Naive thymus-derived CD4-positive, alpha-beta T cell (primary cell): ENCODE measurements around the gene PTPRM. TPM values are rescaled to one million over a fixed set of nuclear protein-coding genes. Genes with fewer than 3 reads are reported as not detected.

ENCODE experiments used
- ATAC-seq: fragments of 150-1000 bp; cut with Tn5 transposase; 2 replicates; pipeline ENCODE4 v1.10.0; 2021; ENCODE audit warnings: mild to moderate bottlenecking, moderate library complexity
- CTCF ChIA-PET: fragments of 350-600 bp; sonication (Branson Sonifier 250); formaldehyde crosslinking; loops from one replicate; lab custom pipeline; 2021; ENCODE audit warnings: antibody characterized with exemption; lab: Charles Lee
- POLR2A ChIA-PET: fragments of 350-600 bp; sonication (Branson Sonifier 250); formaldehyde crosslinking; loops from one replicate; lab custom pipeline; 2021; ENCODE audit warnings: antibody characterized with exemption, inconsistent platforms; lab: Charles Lee
- DNase-seq, 9 donors: peaks; one replicate each; pipeline versions ENCODE4 v3.0.0 to v3.0.0-alpha.2; 2020 to 2022; ENCODE audit warnings: mixed read lengths in 1 of 9
- H3K27ac ChIP-seq: one replicate; pipeline ENCODE4 v1.7.0; 2013; ENCODE audit warnings: mild to moderate bottlenecking, low read depth, low read length, moderate library complexity
- H3K27me3 ChIP-seq, 2 donors: one replicate each; pipeline ENCODE4 v1.7.0; 2013; ENCODE audit warnings: low read length in 2 of 2, mild to moderate bottlenecking in 2 of 2, moderate library complexity in 2 of 2; ENCODE audit not compliant: control insufficient read depth in 2 of 2, insufficient read depth in 2 of 2
- H3K36me3 ChIP-seq, 3 experiments: 1 replicate in 2 of 3; 2 replicates in 1 of 3; pipeline ENCODE4 v1.7.0; 2013; ENCODE audit warnings: low read length in 3 of 3, mild to moderate bottlenecking in 3 of 3, moderate library complexity in 1 of 3; ENCODE audit not compliant: insufficient read depth in 3 of 3, control insufficient read depth in 2 of 3
- H3K4me1 ChIP-seq, 2 donors: one replicate each; pipeline ENCODE4 v1.7.0; 2013; ENCODE audit warnings: low read length in 2 of 2, mild to moderate bottlenecking in 2 of 2, moderate library complexity in 1 of 2; ENCODE audit not compliant: control insufficient read depth in 2 of 2, insufficient read depth in 2 of 2
- H3K4me3 ChIP-seq: 2 replicates; pipeline ENCODE4 v1.7.0; 2013; ENCODE audit warnings: mild to moderate bottlenecking, low read length
- H3K9me3 ChIP-seq, 3 experiments: 1 replicate in 2 of 3; 2 replicates in 1 of 3; pipeline ENCODE4 v1.7.0; 2013; ENCODE audit warnings: low read length in 3 of 3; ENCODE audit not compliant: control insufficient read depth in 2 of 3
- H3K27ac Mint-ChIP-seq, 9 donors: one replicate each; pipeline ENCODE4 v1.8.0; 2020 to 2022; ENCODE audit warnings: mixed read lengths in 9 of 9, mild to moderate bottlenecking in 8 of 9, moderate library complexity in 5 of 9, inconsistent platforms in 2 of 9
- H3K27me3 Mint-ChIP-seq, 5 donors: one replicate each; pipeline ENCODE4 v1.8.0; 2021 to 2022; ENCODE audit warnings: mixed read lengths in 5 of 5, mild to moderate bottlenecking in 1 of 5
- H3K36me3 Mint-ChIP-seq, 5 donors: one replicate each; pipeline ENCODE4 v1.8.0; 2020 to 2022; ENCODE audit warnings: mixed read lengths in 5 of 5, mild to moderate bottlenecking in 3 of 5, inconsistent platforms in 1 of 5
- H3K4me1 Mint-ChIP-seq, 7 donors: one replicate each; pipeline ENCODE4 v1.8.0; 2020 to 2022; ENCODE audit warnings: mixed read lengths in 7 of 7, mild to moderate bottlenecking in 3 of 7, inconsistent platforms in 1 of 7
- H3K4me3 Mint-ChIP-seq, 10 donors: one replicate each; pipeline ENCODE4 v1.8.0; 2020 to 2022; ENCODE audit warnings: mild to moderate bottlenecking in 10 of 10, mixed read lengths in 10 of 10, moderate library complexity in 6 of 10, inconsistent platforms in 2 of 10
- H3K9me3 Mint-ChIP-seq, 11 donors: one replicate each; pipeline ENCODE4 v1.8.0; 2020 to 2022; ENCODE audit warnings: mixed read lengths in 11 of 11, mild to moderate bottlenecking in 4 of 11, inconsistent platforms in 1 of 11, moderate library complexity in 1 of 11
- intact Hi-C, 2 donors: fragments of 100-400 bp; cut with micrococcal nuclease; formaldehyde crosslinking; loops; one replicate each; pipeline ENCODE4 v1.15.1; 2023
- polyA plus RNA-seq, 2 donors: library from polyadenylated mRNA; unstranded; fragments of 300-500 nt; fragmentation: Illumina TruSeq; gene quantifications; one replicate each; pipeline ENCODE4 v1.2.3, GENCODE V29; 2021
- total RNA-seq, 6 experiments: library from RNA in 5 of 6; stranded (reverse) in 5 of 6; gene quantifications; 1 replicate in 5 of 6; 2 replicates in 1 of 6; pipeline ENCODE4 v1.2.3 and lab custom pipeline; 2021 to 2026

Gene PTPRM
- total and polyA plus RNA-seq, 7 experiments from 2014 or later = 3.8 to 21.2 (median 8.4) TPM

DNA sequence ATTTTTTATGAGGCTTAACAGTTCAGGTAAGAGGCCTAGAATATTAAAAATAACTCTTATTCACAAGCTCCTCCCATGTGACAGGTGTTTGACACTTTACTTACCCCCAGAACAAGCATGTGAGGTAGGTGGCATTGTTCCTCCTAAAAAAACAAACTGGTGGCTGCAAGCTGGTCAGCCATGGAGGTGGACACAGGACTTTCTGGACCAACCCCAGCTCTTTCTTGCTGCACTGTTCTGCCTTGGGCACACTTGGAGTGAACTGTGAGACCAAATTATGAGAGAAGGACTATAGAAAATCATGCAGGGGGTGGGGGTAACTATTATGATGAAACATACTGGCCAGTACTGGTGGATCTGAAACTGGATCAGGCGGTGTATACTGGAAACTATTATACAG lies 56.6 kb downstream of the PTPRM start:
- Histone ChIP-seq H3K27me3 (no peaks in the 10 kb centered on the region), H3K4me3 (no peak overlapping the region), H3K27ac (no peak overlapping the region), H3K36me3 (no peaks in the 10 kb centered on the region), H3K9me3 (no peaks in the 10 kb centered on the region), H3K4me1 (no peaks in the 10 kb centered on the region)
- Mint-ChIP-seq H3K27ac (no peak overlapping the region), H3K27me3 (no peaks in the 10 kb centered on the region), H3K4me3 (no peak overlapping the region), H3K4me1 (no peaks in the 10 kb centered on the region), H3K9me3 (no peaks in the 10 kb centered on the region), H3K36me3 (no peaks in the 10 kb centered on the region)
- POLR2A ChIA-PET = no interaction called here
- no peak for DNase-seq
- no peak for ATAC-seq
- CTCF ChIA-PET = no interaction called here
- intact Hi-C loops = no loop called here

DNA sequence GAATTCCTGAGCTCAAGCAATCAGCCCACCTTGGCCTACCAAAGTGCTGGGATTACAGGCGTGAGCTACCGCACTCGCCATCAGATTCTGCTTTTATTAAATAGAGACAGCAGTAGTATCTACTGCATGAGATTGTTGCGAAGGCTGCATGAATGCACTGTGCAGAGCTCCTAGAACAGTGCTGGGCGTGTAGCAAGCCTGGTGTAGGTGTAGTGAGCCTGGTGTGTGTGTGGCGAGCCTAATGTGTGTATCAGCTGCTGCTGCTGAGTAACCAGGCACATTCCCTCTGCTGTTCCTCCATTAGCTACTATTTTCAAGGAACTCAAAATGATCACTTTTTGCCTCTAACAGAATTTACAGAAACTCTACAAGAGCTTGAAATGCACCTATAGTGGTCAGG lies 57.6 kb downstream of the PTPRM start:
- Histone ChIP-seq H3K27ac (no peak overlapping the region), H3K36me3 (no peaks in the 10 kb centered on the region), H3K4me1 (no peaks in the 10 kb centered on the region), H3K27me3 (no peaks in the 10 kb centered on the region), H3K9me3 (no peaks in the 10 kb centered on the region), H3K4me3 (no peak overlapping the region)
- DNase-seq (no peak), ATAC-seq (no peak)
- peaks cover 0 to 3% (median 0%) of the 10 kb centered on the region in 11 donors for H3K9me3 Mint-ChIP-seq
- no peak overlapping the region for H3K4me3 Mint-ChIP-seq
- H3K27ac Mint-ChIP-seq = no peak overlapping the region
- no peaks in the 10 kb centered on the region for H3K36me3 Mint-ChIP-seq
- ChIA-PET CTCF (interaction anchor here (0.6 kb wide), 1 partner anchor 43 kb away, joined by 7 read pairs; no protein-coding TSS in a partner anchor), POLR2A (no interaction called here)
- H3K4me1 Mint-ChIP-seq = no peaks in the 10 kb centered on the region
- intact Hi-C loops = no loop called here
- H3K27me3 Mint-ChIP-seq = peaks cover 0 to under 1% (median 0%) of the 10 kb centered on the region in 5 donors

DNA sequence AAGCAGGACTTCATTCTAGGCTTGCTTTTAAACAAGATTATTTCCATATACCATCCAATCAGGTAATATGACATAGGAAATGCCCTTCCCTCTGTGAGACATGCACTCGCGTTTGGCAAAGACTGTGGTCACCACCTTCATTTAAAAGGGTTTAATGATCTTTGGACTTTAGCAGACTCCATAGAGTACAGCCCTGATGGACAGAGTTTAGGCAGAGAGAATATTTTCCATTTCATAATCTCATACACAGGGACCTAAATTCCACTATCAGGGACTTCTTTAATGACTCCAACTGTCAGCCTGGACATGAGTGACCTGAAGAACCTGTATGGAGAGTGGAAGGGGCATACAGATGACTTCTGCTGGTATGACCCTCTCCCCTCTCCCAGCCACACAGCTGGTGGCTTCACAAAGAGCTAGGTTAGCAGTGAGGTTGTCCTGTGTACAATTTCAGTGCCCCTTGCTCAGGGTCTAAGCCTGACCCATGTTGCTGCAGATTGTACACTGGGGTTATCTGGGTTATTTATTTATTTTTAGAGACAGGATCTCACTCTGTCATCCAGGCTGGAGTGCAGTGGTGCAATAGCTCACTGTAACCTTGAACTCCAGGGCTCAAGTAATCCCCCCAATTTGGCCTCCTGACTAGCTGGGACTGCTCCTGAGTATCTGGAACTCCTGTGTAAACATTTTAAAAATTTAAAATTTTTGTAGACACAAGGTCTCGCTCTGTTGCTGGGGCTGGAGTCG lies 59.2 kb downstream of the PTPRM start:
- ChIA-PET POLR2A (no interaction called here), CTCF (no interaction called here)
- no peak overlapping the region for H3K4me3 ChIP-seq
- H3K27me3 Mint-ChIP-seq = peaks cover 0 to 6% (median 0%) of the 10 kb centered on the region in 5 donors
- intact Hi-C loops = no loop called here
- H3K9me3 ChIP-seq = no peaks in the 10 kb centered on the region
- H3K27ac Mint-ChIP-seq = no peak overlapping the region
- ATAC-seq = no peak
- no peaks in the 10 kb centered on the region for H3K36me3 ChIP-seq
- H3K4me1 Mint-ChIP-seq = no peaks in the 10 kb centered on the region
- H3K4me3 Mint-ChIP-seq = no peak overlapping the region
- no peak overlapping the region for H3K27ac ChIP-seq
- H3K9me3 Mint-ChIP-seq = peaks cover 0 to 8% (median 0%) of the 10 kb centered on the region in 11 donors
- H3K27me3 ChIP-seq = no peaks in the 10 kb centered on the region
- DNase-seq = no peak
- no peaks in the 10 kb centered on the region for H3K36me3 Mint-ChIP-seq
- no peaks in the 10 kb centered on the region for H3K4me1 ChIP-seq

DNA sequence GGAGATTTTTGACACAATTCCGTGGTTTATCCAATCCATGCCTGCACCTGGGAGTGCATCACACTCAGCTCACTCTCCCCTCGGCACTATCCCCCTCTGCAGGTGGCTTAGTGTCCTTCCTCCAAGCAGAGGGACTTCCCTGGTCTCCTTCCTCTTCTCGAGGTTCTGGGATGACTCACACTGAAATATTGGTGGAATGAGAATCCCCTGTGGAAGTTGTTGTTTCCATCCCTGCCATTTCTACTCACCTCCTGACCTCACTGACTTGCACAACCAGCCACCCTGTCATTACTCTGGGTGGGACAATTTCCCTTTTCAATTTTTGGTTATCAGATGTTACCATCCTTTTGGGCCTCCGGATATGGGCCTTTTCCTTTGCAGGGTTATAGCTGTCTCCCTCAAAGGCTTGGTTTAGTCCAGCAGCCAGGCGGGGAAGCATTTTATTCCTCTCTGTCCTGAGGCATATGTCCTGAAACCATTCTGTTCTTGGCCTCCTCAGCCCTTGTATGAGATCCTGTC lies 59.9 kb downstream of the PTPRM start:
- no peaks in the 10 kb centered on the region for H3K36me3 Mint-ChIP-seq
- no peak overlapping the region for H3K4me3 Mint-ChIP-seq
- DNase-seq = no peak
- Histone ChIP-seq H3K27me3 (no peaks in the 10 kb centered on the region), H3K4me1 (no peaks in the 10 kb centered on the region), H3K9me3 (no peaks in the 10 kb centered on the region), H3K36me3 (no peaks in the 10 kb centered on the region), H3K4me3 (no peak overlapping the region), H3K27ac (no peak overlapping the region)
- H3K9me3 Mint-ChIP-seq = peaks cover 0 to 8% (median 0%) of the 10 kb centered on the region in 11 donors
- no peaks in the 10 kb centered on the region for H3K4me1 Mint-ChIP-seq
- no peak for ATAC-seq
- H3K27me3 Mint-ChIP-seq = peaks cover 0 to 6% (median 0%) of the 10 kb centered on the region in 5 donors
- ChIA-PET CTCF (no interaction called here), POLR2A (no interaction called here)
- H3K27ac Mint-ChIP-seq = no peak overlapping the region
- intact Hi-C loops = no loop called here

DNA sequence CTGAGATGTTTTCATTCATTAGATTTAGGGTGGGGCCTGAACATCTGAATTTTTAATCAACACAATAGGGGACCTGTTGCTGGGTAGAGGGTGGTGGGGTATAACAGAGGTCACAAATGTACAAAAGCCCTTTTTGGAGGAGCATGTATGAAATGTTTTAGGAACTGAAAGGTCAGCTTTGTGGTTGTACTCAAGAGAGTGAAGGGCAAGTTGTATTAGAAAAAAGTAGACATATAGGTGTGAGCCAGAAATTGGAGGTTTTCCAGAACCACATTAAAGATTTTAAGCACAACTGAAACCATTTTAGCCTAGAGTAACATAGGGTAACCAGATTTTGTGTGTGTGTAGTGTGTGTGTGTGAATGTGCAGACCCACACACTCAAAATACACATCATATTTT lies 62.3 kb downstream of the PTPRM start:
- DNase-seq = no peak
- POLR2A ChIA-PET = no interaction called here
- Mint-ChIP-seq H3K9me3 (peaks cover 0 to 8% (median 0%) of the 10 kb centered on the region in 11 donors), H3K36me3 (no peaks in the 10 kb centered on the region), H3K27me3 (peaks cover 0 to 6% (median 0%) of the 10 kb centered on the region in 5 donors), H3K27ac (no peak overlapping the region), H3K4me1 (no peaks in the 10 kb centered on the region), H3K4me3 (no peak overlapping the region)
- intact Hi-C loops = no loop called here
- CTCF ChIA-PET = no interaction called here
- H3K36me3 ChIP-seq = no peaks in the 10 kb centered on the region
- H3K27ac ChIP-seq = no peak overlapping the region
- ATAC-seq = no peak
- no peaks in the 10 kb centered on the region for H3K9me3 ChIP-seq
- H3K4me3 ChIP-seq = no peak overlapping the region
- no peaks in the 10 kb centered on the region for H3K27me3 ChIP-seq
- no peaks in the 10 kb centered on the region for H3K4me1 ChIP-seq

DNA sequence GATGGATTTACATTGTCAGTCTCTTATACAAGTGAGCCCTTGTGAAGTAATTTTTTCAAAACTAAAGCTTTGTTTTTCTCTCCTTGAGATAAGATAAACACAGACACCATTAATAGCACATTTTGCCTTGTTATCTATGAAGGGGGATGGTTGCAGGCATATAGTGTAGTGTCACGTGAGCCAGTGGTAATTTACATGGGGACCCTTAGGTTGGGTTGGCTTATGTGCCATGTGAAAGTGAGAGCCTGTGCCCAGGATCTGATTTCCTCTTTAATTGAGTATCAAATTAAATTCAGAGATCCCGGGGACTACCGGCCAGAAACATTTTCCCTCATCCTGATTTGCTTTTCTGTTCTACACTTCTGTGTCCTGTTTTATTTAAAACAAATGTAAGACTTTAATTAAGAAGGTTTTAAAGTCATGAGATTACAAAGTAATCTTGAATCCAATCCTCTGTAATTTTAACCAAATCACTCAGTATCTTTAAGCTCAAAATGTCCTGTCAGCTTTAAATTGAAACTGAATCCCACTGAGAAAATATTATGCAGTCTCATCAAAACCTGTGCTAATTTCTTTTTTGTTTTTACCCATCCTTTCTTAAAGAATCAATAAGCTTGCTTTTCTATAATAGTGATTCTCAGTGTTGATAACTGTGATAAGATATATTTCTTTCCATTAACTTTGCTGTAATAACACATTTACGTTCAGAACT lies 63.8 kb downstream of the PTPRM start:
- Mint-ChIP-seq H3K36me3 (no peaks in the 10 kb centered on the region), H3K4me3 (no peak overlapping the region), H3K4me1 (no peaks in the 10 kb centered on the region), H3K9me3 (peaks cover 0 to 8% (median 0%) of the 10 kb centered on the region in 11 donors), H3K27ac (no peak overlapping the region), H3K27me3 (peaks cover 0 to 6% (median 0%) of the 10 kb centered on the region in 5 donors)
- DNase-seq = no peak
- Histone ChIP-seq H3K4me3 (no peak overlapping the region), H3K9me3 (no peaks in the 10 kb centered on the region), H3K4me1 (no peaks in the 10 kb centered on the region), H3K27ac (no peak overlapping the region), H3K36me3 (no peaks in the 10 kb centered on the region), H3K27me3 (no peaks in the 10 kb centered on the region)
- ChIA-PET CTCF (no interaction called here), POLR2A (no interaction called here)
- no peak for ATAC-seq
- intact Hi-C loops = no loop called here
